Measurements from ENCODE around the gene PHLDA2. TPM values are rescaled to one million over a fixed set of nuclear protein-coding genes. Genes with fewer than 3 reads are reported as not detected.
A peak's percentile ranks its signal among the peaks of the same experiment; 100 is the strongest.

PHLDA2 gene
- total RNA-seq, 1 donor from 2014 or later, result not detected

DNA sequence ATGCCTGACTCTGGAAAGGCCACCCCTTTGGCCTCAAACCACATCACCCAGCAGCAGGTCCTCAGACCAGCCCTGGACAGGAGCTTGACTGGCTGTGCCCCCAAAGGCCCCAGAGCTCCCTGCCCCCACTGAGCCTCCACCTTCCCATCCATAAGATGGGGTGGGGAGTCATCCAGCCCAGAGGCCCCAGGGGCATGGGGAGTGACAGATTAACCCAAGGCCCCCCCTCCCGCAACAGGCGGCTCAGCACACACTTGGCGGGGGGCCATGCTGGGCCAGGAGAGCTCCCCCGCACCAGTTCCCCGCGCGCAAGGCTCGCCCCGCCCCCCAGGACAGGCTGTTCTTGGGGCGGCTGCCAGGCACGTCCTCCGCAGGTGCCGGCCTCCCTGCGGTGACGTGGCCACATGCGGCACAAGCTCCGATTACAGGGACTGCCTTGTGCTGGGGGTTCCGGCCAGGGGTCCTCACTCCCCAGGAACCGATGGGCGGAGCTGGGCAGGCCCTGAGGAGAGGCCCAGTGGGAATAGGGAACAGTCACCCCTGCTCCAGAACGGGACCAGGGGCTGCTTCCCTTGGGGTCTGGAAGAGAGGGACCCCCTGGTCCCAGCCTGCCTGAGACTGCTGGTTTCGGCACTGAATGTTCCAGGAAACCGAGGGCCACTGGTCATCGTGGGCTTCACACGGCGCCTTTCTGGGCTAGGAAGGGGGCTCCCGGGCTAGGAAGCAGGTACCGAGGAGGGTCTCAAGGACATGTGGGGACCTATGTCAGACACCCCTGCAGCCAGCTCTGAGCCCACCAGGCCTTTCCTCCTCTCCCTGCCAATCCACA is 38.5 kb downstream of the PHLDA2 start:
- H3K27me3 ChIP-seq (ENCODE audit: control insufficient read depth in 3 of 3, insufficient read depth in 3 of 3, low read length in 3 of 3), result peaks cover 0 to 2% (median 0%) of the 10 kb centered on the region in 3 donors
- peak overlapping the region in 1 of 3 donors; percentile 8 for H3K9ac ChIP-seq (ENCODE audit: low read depth in 1 of 3, low read length in 3 of 3)
- no peaks in the 10 kb centered on the region for H3K36me3 ChIP-seq (ENCODE audit: control insufficient read depth in 3 of 3, insufficient read depth in 3 of 3, low read length in 3 of 3)
- peaks cover 22 to 32% (median 25%) of the 10 kb centered on the region in 3 donors for H3K4me1 ChIP-seq (ENCODE audit: control insufficient read depth in 3 of 3, insufficient read depth in 3 of 3, low read length in 3 of 3)
- H3K9me3 ChIP-seq (ENCODE audit: control insufficient read depth in 3 of 3, low read length in 3 of 3), result no peaks in the 10 kb centered on the region
- H3K4me3 ChIP-seq (ENCODE audit: low read length in 3 of 3), result no peak overlapping the region
- no peak overlapping the region for H3K27ac ChIP-seq (ENCODE audit: low read depth, low read length)

- H3K4me3 ChIP-seq (ENCODE audit: low read length in 3 of 3), result no peak overlapping the region
- peak overlapping the region in 1 of 3 donors; percentile 16 for H3K9ac ChIP-seq (ENCODE audit: low read depth in 1 of 3, low read length in 3 of 3)
- no peaks in the 10 kb centered on the region for H3K36me3 ChIP-seq (ENCODE audit: control insufficient read depth in 3 of 3, insufficient read depth in 3 of 3, low read length in 3 of 3)
- no peak overlapping the region for H3K27ac ChIP-seq (ENCODE audit: low read depth, low read length)
- peaks cover 0 to 2% (median 0%) of the 10 kb centered on the region in 3 donors for H3K27me3 ChIP-seq (ENCODE audit: control insufficient read depth in 3 of 3, insufficient read depth in 3 of 3, low read length in 3 of 3)
- no peaks in the 10 kb centered on the region for H3K9me3 ChIP-seq (ENCODE audit: control insufficient read depth in 3 of 3, low read length in 3 of 3)
- H3K4me1 ChIP-seq (ENCODE audit: control insufficient read depth in 3 of 3, insufficient read depth in 3 of 3, low read length in 3 of 3), result peaks cover 22 to 37% (median 31%) of the 10 kb centered on the region in 3 donors
Measured at GRCh38 chr11:2889362-2890273, 39.6 kb downstream of the PHLDA2 start.

DNA sequence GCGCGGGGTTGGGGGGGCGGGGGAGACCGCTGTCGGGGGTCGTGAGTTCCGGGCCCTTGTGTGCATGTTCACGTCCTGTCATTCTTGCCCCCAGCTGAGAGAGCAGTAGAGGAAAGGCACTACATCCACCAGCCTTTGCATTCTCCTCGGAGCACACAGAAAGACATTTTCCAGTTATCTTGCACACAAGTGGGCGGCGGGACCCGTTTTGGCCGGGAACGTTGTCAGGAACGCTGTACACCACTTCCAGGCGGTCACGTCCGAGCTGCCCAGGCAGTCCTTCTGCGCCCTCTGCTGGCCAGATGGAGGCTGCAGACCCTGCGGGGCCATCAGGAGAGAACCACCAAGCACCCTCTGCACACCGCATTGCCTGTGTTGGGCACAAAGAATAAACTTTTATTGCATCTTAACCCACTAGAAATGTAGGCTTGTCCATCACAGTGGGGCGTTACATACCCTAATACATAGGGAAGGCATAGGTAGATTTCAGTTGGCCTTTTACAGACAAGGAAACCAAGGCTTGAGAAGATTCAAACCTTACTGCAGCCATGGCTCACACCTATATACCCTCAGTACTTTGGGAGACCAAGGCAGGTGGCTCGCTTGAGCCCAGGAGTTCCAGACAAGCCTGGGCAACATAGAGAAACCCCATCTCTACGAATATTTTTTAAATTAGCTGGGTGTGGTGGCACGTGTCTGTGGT is 40.8 kb downstream of the PHLDA2 start:
- Histone ChIP-seq H3K4me3 (ENCODE audit: low read length in 3 of 3) (no peak overlapping the region), H3K27me3 (ENCODE audit: control insufficient read depth in 3 of 3, insufficient read depth in 3 of 3, low read length in 3 of 3) (peaks cover 0 to 2% (median 0%) of the 10 kb centered on the region in 3 donors), H3K9ac (ENCODE audit: low read depth in 1 of 3, low read length in 3 of 3) (no peak overlapping the region), H3K27ac (ENCODE audit: low read depth, low read length) (no peak overlapping the region), H3K36me3 (ENCODE audit: control insufficient read depth in 3 of 3, insufficient read depth in 3 of 3, low read length in 3 of 3) (no peaks in the 10 kb centered on the region), H3K4me1 (ENCODE audit: control insufficient read depth in 3 of 3, insufficient read depth in 3 of 3, low read length in 3 of 3) (peaks cover 22 to 37% (median 31%) of the 10 kb centered on the region in 3 donors), H3K9me3 (ENCODE audit: control insufficient read depth in 3 of 3, low read length in 3 of 3) (no peaks in the 10 kb centered on the region)

GRCh38 chr11:2887515-2888195 is 41.6 kb downstream of the PHLDA2 start:
- Histone ChIP-seq H3K9me3 (ENCODE audit: control insufficient read depth in 3 of 3, low read length in 3 of 3) (no peaks in the 10 kb centered on the region), H3K9ac (ENCODE audit: low read depth in 1 of 3, low read length in 3 of 3) (no peak overlapping the region), H3K36me3 (ENCODE audit: control insufficient read depth in 3 of 3, insufficient read depth in 3 of 3, low read length in 3 of 3) (no peaks in the 10 kb centered on the region), H3K27ac (ENCODE audit: low read depth, low read length) (no peak overlapping the region), H3K4me1 (ENCODE audit: control insufficient read depth in 3 of 3, insufficient read depth in 3 of 3, low read length in 3 of 3) (peaks cover 17 to 41% (median 34%) of the 10 kb centered on the region in 3 donors), H3K4me3 (ENCODE audit: low read length in 3 of 3) (no peak overlapping the region), H3K27me3 (ENCODE audit: control insufficient read depth in 3 of 3, insufficient read depth in 3 of 3, low read length in 3 of 3) (peaks cover 0 to 2% (median 0%) of the 10 kb centered on the region in 3 donors)

GRCh38 chr11:2886936-2887335 is 42.3 kb downstream of the PHLDA2 start:
- H3K9ac ChIP-seq (ENCODE audit: low read depth in 1 of 3, low read length in 3 of 3), result peak overlapping the region in 1 of 3 donors; percentile 57
- H3K27ac ChIP-seq (ENCODE audit: low read depth, low read length), result no peak overlapping the region
- H3K4me3 ChIP-seq (ENCODE audit: low read length in 3 of 3), result no peak overlapping the region
- no peaks in the 10 kb centered on the region for H3K36me3 ChIP-seq (ENCODE audit: control insufficient read depth in 3 of 3, insufficient read depth in 3 of 3, low read length in 3 of 3)
- H3K27me3 ChIP-seq (ENCODE audit: control insufficient read depth in 3 of 3, insufficient read depth in 3 of 3, low read length in 3 of 3), result peaks cover 0 to 2% (median 0%) of the 10 kb centered on the region in 3 donors
- H3K4me1 ChIP-seq (ENCODE audit: control insufficient read depth in 3 of 3, insufficient read depth in 3 of 3, low read length in 3 of 3), result peaks cover 18 to 40% (median 35%) of the 10 kb centered on the region in 3 donors
- no peaks in the 10 kb centered on the region for H3K9me3 ChIP-seq (ENCODE audit: control insufficient read depth in 3 of 3, low read length in 3 of 3)

- H3K27me3 ChIP-seq (ENCODE audit: control insufficient read depth in 3 of 3, insufficient read depth in 3 of 3, low read length in 3 of 3), result peaks cover 0 to 2% (median 0%) of the 10 kb centered on the region in 3 donors
- H3K4me1 ChIP-seq (ENCODE audit: control insufficient read depth in 3 of 3, insufficient read depth in 3 of 3, low read length in 3 of 3), result peaks cover 17 to 34% (median 33%) of the 10 kb centered on the region in 3 donors
- peak overlapping the region in 2 of 3 donors; percentile 57 to 64 for H3K9ac ChIP-seq (ENCODE audit: low read depth in 1 of 3, low read length in 3 of 3)
- no peak overlapping the region for H3K27ac ChIP-seq (ENCODE audit: low read depth, low read length)
- peak overlapping the region in 2 of 3 donors; percentile 56 to 62 for H3K4me3 ChIP-seq (ENCODE audit: low read length in 3 of 3)
- H3K9me3 ChIP-seq (ENCODE audit: control insufficient read depth in 3 of 3, low read length in 3 of 3), result no peaks in the 10 kb centered on the region
- H3K36me3 ChIP-seq (ENCODE audit: control insufficient read depth in 3 of 3, insufficient read depth in 3 of 3, low read length in 3 of 3), result no peaks in the 10 kb centered on the region
Measured at GRCh38 chr11:2886191-2886894, 42.9 kb downstream of the PHLDA2 start.

DNA sequence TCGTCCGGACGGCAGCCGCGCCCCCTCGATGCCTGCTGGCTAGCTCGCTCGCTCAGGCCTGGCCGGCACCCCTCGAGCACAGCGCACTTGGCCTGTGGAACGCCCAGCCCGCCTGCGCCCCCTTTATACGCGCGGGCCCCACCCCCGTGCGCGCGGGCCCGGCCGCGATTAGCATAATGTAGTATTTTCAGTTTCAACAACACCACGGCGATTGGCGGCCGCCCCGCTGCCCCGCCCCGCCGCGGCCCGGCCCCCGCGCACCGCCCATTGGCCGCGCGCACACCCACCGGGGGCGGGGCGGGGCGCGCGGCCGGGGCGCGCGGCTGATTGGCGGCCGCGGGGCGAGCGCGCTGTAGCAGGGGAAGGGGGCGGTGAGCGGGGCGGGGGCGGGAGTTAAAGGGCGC is 43.5 kb downstream of the PHLDA2 start, which contains the start of gene CDKN1C:
CDKN1C (minus strand) TSS at position 98 of the 404 bp plus-strand sequence. CDS start 319 bp downstream, outside the sequence.
- H3K9ac ChIP-seq (ENCODE audit: low read depth in 1 of 3, low read length in 3 of 3), result peak within 1 kb of the TSS; percentile 61 to 82 (median 74)
- H3K36me3 ChIP-seq (ENCODE audit: control insufficient read depth in 3 of 3, insufficient read depth in 3 of 3, low read length in 3 of 3), result no peaks in the 10 kb centered on the region
- peak within 1 kb of the TSS; percentile 71 to 87 (median 85) for H3K4me3 ChIP-seq (ENCODE audit: low read length in 3 of 3)
- peaks cover 17 to 33% (median 30%) of the 10 kb centered on the region in 3 donors for H3K4me1 ChIP-seq (ENCODE audit: control insufficient read depth in 3 of 3, insufficient read depth in 3 of 3, low read length in 3 of 3)
- no peaks in the 10 kb centered on the region for H3K27me3 ChIP-seq (ENCODE audit: control insufficient read depth in 3 of 3, insufficient read depth in 3 of 3, low read length in 3 of 3)
- H3K9me3 ChIP-seq (ENCODE audit: control insufficient read depth in 3 of 3, low read length in 3 of 3), result no peaks in the 10 kb centered on the region
- H3K27ac ChIP-seq (ENCODE audit: low read depth, low read length), result peak within 1 kb of the TSS; percentile 75

DNA sequence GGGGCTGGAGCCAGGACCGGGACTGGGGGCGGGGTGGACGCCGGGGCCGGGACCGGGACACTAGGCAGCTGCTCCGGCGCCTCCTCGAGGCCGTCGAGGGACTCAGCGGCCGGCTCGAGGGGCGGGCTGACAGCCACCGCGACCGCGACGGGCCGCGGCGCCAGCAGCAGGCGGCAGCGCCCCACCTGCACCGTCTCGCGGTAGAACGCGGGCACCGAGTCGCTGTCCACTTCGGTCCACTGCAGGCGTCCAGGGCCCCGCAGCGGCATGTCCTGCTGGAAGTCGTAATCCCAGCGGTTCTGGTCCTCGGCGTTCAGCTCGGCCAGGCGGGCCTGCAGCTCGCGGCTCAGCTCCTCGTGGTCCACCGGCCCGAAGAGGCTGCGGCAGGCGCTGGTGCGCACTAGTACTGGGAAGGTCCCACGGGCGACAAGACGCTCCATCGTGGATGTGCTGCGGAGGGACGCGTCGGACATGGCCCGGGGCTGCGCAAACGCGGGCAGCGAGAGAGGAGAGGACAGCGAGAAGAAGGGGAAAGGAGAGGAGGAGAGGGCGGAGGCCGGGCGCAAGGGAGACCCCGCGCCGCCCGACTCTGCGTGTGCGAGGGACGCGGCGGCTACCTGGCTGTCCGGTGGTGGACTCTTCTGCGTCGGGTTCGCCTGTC is 44.1 kb downstream of the PHLDA2 start:
- Histone ChIP-seq H3K27me3 (ENCODE audit: control insufficient read depth in 3 of 3, insufficient read depth in 3 of 3, low read length in 3 of 3) (no peaks in the 10 kb centered on the region), H3K4me1 (ENCODE audit: control insufficient read depth in 3 of 3, insufficient read depth in 3 of 3, low read length in 3 of 3) (peaks cover 17 to 33% (median 28%) of the 10 kb centered on the region in 3 donors), H3K9me3 (ENCODE audit: control insufficient read depth in 3 of 3, low read length in 3 of 3) (no peaks in the 10 kb centered on the region), H3K27ac (ENCODE audit: low read depth, low read length) (peak overlapping the region; percentile 75), H3K9ac (ENCODE audit: low read depth in 1 of 3, low read length in 3 of 3) (peak overlapping the region; percentile 61 to 82 (median 74)), H3K4me3 (ENCODE audit: low read length in 3 of 3) (peak overlapping the region; percentile 71 to 87 (median 85)), H3K36me3 (ENCODE audit: control insufficient read depth in 3 of 3, insufficient read depth in 3 of 3, low read length in 3 of 3) (no peaks in the 10 kb centered on the region)
